Measurements from ENCODE around the gene MRPS34. TPM values are rescaled to one million over a fixed set of nuclear protein-coding genes. Genes with fewer than 3 reads are reported as not detected.

Gene MRPS34
- total and polyA plus RNA-seq, 10 of the 15 experiments (the other 5 are each of a cell fraction or from before 2014, with no cell fraction given): 3.6 to 285 (median 147) TPM

DNA sequence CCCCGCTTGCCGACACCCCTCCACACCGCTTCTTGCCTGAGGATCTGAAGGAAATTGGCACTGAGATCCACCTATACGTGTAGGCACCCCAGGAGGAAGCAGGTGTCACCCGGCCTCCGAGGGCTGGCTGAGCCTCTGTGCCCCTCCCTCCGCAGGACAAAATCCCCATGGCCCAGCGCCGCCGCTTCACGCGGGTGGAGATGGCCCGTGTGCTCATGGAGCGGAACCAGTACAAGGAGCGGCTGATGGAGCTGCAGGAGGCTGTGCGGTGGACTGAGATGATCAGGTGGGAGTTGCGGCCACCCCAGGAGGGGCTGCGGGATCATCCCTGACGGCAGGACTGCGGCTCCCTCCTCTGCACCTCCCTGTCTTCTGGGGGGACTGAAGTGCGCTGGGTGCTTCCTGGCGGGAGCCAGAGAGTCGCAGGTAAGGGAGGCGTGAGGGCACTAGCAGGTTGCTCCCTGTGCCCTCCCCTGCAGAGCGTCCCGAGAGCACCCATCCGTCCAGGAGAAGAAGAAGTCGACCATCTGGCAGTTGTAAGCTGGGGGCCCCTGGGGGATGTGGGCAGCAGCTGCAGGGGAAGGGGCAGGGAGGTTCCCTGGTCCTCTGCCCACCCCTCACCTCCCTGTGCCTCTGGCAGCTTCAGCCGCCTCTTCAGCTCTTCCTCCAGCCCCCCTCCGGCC lies 10.6 kb downstream of the MRPS34 start:
- WGBS (ENCODE audit: insufficient coverage, insufficient replicate concordance, low lambda C conversion rate, missing lambda C conversion rate): 94% methylated on average over 22 of the region's 30 CpGs
- BruUV-seq (replicated peaks): no TSS peak
- Histone ChIP-seq H3K27me3 (replicated peaks in 1 of 2; ENCODE audit: control insufficient read depth in 2 of 2, insufficient read depth in 2 of 2, low read length in 1 of 2) (no peaks in the 10 kb centered on the region), H3K9ac (ENCODE audit: control insufficient read depth, insufficient read depth, low read length) (no peak overlapping the region), H2AFZ (ENCODE audit: control insufficient read depth, low read depth, low read length) (no peak overlapping the region), H3K36me3 (ENCODE audit: control insufficient read depth in 2 of 2, insufficient read depth in 2 of 2, low read length in 1 of 2) (peaks cover 0 to 18% of the 10 kb centered on the region in 2 experiments; a peak in 3 of 4 replicates), H4K20me1 (ENCODE audit: control insufficient read depth, insufficient read depth) (no peaks in the 10 kb centered on the region), H3K4me2 (ENCODE audit: control insufficient read depth, insufficient read depth) (no peak overlapping the region), H3K9me3 (replicated peaks; ENCODE audit: control insufficient read depth, insufficient read depth, low read length) (no peaks in the 10 kb centered on the region), H3K4me1 (ENCODE audit: control insufficient read depth, insufficient read depth, low read length) (no peaks in the 10 kb centered on the region), H3K79me2 (ENCODE audit: control insufficient read depth, insufficient read depth, low read length) (no peaks in the 10 kb centered on the region), H3K4me3 (no peak overlapping the region), H3K27ac (ENCODE audit: control insufficient read depth, insufficient read depth) (no peak overlapping the region)
- no peak for ATAC-seq
- in situ Hi-C loops (cut with MboI) (no loop called here), intact Hi-C loops (cut with micrococcal nuclease; ENCODE audit: unreplicated experiment) (no loop called here)
- RAD21 ChIA-PET (ENCODE audit: unreplicated experiment): no interaction called here
- DNase-seq (ENCODE audit: low read depth, low spot score): no peak
- peak; percentile 65; the same call in 1 of the 2 replicates for TF ChIP-seq PAX5 (IDR thresholded peaks at IDR 0.05; ENCODE audit: borderline replicate concordance, low read depth, low read length)
- TF ChIP-seq STAT1 (conservative IDR thresholded peaks at IDR 0.05): no peak
- no peak for FAIRE-seq
- CTCF ChIA-PET: no interaction called here
- SMC1A ChIA-PET (ENCODE audit: uncharacterized antibody, unreplicated experiment): no interaction called here
- POLR2A ChIA-PET: no interaction called here

GRCh38 chr16:1761751-1762150 lies 11.2 kb downstream of the MRPS34 start:
- ATAC-seq (no peak), DNase-seq (ENCODE audit: low read depth, low spot score) (no peak), FAIRE-seq (no peak)
- no peaks in the 10 kb centered on the region for H3K4me1 ChIP-seq (ENCODE audit: control insufficient read depth, insufficient read depth, low read length)
- H3K36me3 ChIP-seq (ENCODE audit: control insufficient read depth in 2 of 2, insufficient read depth in 2 of 2, low read length in 1 of 2): peaks cover 0 to 17% of the 10 kb centered on the region in 2 experiments; a peak in 3 of 4 replicates
- in situ Hi-C loops (cut with MboI) (no loop called here), intact Hi-C loops (cut with micrococcal nuclease; ENCODE audit: unreplicated experiment) (no loop called here)
- no peaks in the 10 kb centered on the region for H3K27me3 ChIP-seq (replicated peaks in 1 of 2; ENCODE audit: control insufficient read depth in 2 of 2, insufficient read depth in 2 of 2, low read length in 1 of 2)
- H4K20me1 ChIP-seq (ENCODE audit: control insufficient read depth, insufficient read depth): no peaks in the 10 kb centered on the region
- CTCF ChIA-PET: no interaction called here
- BruUV-seq (replicated peaks): no TSS peak
- H3K9ac ChIP-seq (ENCODE audit: control insufficient read depth, insufficient read depth, low read length): no peak overlapping the region
- SMC1A ChIA-PET (ENCODE audit: uncharacterized antibody, unreplicated experiment): no interaction called here
- WGBS (ENCODE audit: insufficient coverage, insufficient replicate concordance, low lambda C conversion rate, missing lambda C conversion rate): 98% methylated on average over 15 of the region's 15 CpGs
- RAD21 ChIA-PET (ENCODE audit: unreplicated experiment): no interaction called here
- no peak overlapping the region for H3K27ac ChIP-seq (ENCODE audit: control insufficient read depth, insufficient read depth)
- H3K9me3 ChIP-seq (replicated peaks; ENCODE audit: control insufficient read depth, insufficient read depth, low read length): no peaks in the 10 kb centered on the region
- H3K4me2 ChIP-seq (ENCODE audit: control insufficient read depth, insufficient read depth): no peak overlapping the region
- H3K79me2 ChIP-seq (ENCODE audit: control insufficient read depth, insufficient read depth, low read length): no peaks in the 10 kb centered on the region
- H3K4me3 ChIP-seq: no peak overlapping the region
- no peak overlapping the region for H2AFZ ChIP-seq (ENCODE audit: control insufficient read depth, low read depth, low read length)
- TF ChIP-seq ZBED1 (IDR thresholded peaks at IDR 0.05; ENCODE audit: borderline replicate concordance): no peak
- POLR2A ChIA-PET: no interaction called here

All from GM12878 (cell line).